ENCODE data around the gene CA11.
"Not testable (repeated sequence)": the region's sequence is repeated elsewhere in the genome, so short reads cannot be mapped to it uniquely, and the experiment has no call there.

Gene CA11

GRCh38 chr19:48646001-48646721 lies at the start of gene CA11:
CA11 (minus strand) TSS chr19:48646187; CDS start chr19:48645632, 555 bp downstream.
- peak; percentile 87 for DNase-seq (ENCODE audit: low read depth)

GRCh38 chr19:48693629-48694028 lies 47.6 kb upstream of the CA11 start:
- not testable (repeated sequence) for DNase-seq (ENCODE audit: low read depth)

- DNase-seq (ENCODE audit: low read depth): no peak
Measured at GRCh38 chr19:48689449-48689848, 43.5 kb upstream of the CA11 start.

GRCh38 chr19:48687776-48688175 lies 41.8 kb upstream of the CA11 start:
- DNase-seq (ENCODE audit: low read depth): no peak

GRCh38 chr19:48686637-48687036 lies 40.6 kb upstream of the CA11 start:
- DNase-seq (ENCODE audit: low read depth): not testable (repeated sequence)

- DNase-seq (ENCODE audit: low read depth): no peak
Measured at GRCh38 chr19:48686088-48686487, 40.1 kb upstream of the CA11 start.

GRCh38 chr19:48685583-48685982 lies 39.6 kb upstream of the CA11 start:
- no peak for DNase-seq (ENCODE audit: low read depth)

- DNase-seq (ENCODE audit: low read depth): no peak
Measured at GRCh38 chr19:48683349-48683748, 37.4 kb upstream of the CA11 start.

- DNase-seq (ENCODE audit: low read depth): no peak
Measured at GRCh38 chr19:48681127-48681470, 35.1 kb upstream of the CA11 start.

GRCh38 chr19:48680436-48681126 lies 34.6 kb upstream of the CA11 start:
- no peak for DNase-seq (ENCODE audit: low read depth)

DNA sequence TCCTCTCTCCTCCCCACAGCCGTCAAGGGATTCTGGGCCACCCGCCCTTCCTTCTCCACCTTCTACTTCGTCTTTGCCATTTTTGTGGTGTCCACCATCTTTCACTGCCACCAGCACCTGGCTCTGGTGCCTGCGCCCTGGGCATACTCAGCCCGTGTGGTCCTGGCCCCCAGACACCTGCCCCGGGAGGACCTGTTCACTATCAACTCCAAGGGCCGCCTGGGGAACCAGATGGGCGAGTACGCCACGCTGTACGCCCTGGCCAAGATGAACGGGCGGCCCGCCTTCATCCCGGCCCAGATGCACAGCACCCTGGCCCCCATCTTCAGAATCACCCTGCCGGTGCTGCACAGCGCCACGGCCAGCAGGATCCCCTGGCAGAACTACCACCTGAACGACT lies 34.0 kb upstream of the CA11 start:
- not testable (repeated sequence) for DNase-seq (ENCODE audit: low read depth)

- no peak for DNase-seq (ENCODE audit: low read depth)
Measured at GRCh38 chr19:48678201-48678600, 32.2 kb upstream of the CA11 start.

DNA sequence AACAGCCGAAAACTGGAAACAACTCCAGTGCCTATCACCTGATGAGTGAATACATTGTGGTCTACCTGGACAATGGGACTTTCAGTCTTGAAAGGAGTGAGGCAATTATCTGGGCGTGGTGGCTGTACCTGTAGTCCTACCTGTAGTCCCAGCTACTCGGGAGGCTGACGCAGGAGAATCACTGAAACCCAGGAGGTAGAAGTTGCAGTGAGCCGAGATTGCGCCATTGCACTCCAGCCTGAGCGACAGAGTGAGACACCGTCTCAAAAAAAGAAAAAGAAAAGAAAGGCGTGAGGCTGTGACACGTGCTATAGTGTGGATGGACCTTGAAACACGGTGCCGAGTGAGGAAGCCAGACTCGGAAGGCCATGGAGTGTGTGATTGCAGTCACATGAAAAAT lies 30.9 kb upstream of the CA11 start:
- no peak for DNase-seq (ENCODE audit: low read depth)

DNA sequence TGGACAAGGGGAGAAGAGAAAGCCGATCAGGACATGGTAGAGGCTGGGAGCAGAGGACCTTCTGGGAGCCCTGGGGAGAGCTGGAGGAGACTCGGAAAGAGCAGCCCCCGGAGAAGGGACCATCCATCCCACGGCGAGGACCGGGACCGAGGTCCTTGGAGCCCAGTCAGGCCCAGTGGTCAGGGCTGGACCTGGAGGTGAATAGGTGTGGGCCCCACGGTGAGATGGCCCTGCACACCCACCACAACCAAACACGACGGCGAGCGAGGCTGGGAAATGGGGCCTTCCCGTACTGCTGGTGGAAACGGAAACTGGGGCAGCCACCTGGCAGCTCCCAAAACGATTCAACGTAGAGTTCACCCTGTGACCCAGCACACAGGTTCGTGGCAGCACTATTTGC lies 30.5 kb upstream of the CA11 start:
- no peak for DNase-seq (ENCODE audit: low read depth)

- DNase-seq (ENCODE audit: low read depth): peak; percentile 20
Measured at GRCh38 chr19:48674921-48675824, 29.2 kb upstream of the CA11 start.

GRCh38 chr19:48674216-48674809 lies 28.3 kb upstream of the CA11 start:
- no peak for DNase-seq (ENCODE audit: low read depth)

GRCh38 chr19:48673436-48674100 lies 27.6 kb upstream of the CA11 start:
- no peak for DNase-seq (ENCODE audit: low read depth)

DNA sequence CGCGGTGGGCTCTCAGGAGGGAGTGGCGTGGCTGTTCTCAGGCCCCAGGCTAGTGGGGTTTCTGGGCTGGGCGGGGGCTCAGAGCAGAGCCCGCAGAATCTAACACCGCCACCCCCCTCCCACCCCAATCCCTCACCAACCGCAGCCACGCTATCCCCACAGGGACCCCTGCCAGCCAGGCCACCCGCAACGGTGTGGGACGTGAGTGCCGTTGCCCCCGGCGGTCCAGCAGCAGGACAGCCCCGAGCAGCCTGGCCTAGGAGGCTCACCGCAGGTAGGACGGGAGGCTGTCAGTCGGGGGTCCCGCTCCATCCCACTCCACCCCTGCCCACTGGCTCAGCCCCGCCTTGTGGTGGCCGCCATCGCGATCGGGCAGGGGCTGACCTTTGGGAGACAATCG lies 27.0 kb upstream of the CA11 start, which contains the start of gene NTN5:
NTN5 (minus strand) TSS at position 24 of the 400 bp plus-strand sequence. CDS start 2,031 bp downstream, outside the sequence.
- DNase-seq (ENCODE audit: low read depth): no peak

GRCh38 chr19:48671446-48671995 lies 25.5 kb upstream of the CA11 start:
- DNase-seq (ENCODE audit: low read depth): no peak

DNA sequence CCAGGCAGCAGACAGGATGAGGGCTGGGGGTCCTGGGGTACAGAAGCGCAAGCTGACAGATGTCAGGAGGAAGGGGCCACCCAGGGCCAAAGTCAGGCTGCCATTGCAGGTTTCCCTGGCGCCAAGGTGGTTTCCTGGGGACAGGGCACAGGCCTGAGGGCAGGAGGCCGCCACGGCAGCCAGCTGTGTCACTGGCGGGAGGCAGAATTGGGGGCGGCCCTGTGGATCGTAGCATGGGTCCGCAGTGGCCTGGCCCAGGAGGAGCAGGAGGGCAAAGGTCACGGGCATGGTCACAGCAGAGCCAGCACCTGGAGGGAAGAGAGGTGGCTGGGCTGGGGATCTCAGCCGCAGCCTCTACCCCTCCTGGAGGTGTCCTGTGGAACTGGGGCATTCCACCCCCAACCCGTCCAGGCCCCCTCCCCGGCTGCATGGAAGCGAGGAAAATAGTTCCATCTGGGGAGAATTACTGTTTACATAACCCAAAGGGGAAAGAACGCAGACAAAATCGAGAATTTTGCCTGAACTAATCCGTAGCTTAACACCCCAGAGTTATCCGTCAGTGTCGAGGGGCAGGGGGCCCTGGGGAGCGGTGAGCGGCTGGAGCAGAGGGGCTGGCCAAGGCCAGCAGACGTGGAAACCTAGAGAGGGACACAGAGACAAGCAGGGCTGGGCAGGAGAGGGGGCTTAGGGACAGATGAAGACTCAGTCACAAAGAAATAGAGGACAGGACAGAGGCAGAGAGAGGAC lies 24.9 kb upstream of the CA11 start:
- DNase-seq (ENCODE audit: low read depth): no peak

All from stimulated activated CD8-positive, alpha-beta memory T cell treated with anti-CD3 and anti-CD28 coated beads, Interleukin-12 subunit alpha, Interleukin-12 subunit beta, amount 100 ng/mL, for 4 hours (primary cell).